Smooth muscle cell (in vitro differentiated cells): ENCODE data around the gene RHOBTB1. TPM values are rescaled to one million over a fixed set of nuclear protein-coding genes. Genes with fewer than 3 reads are reported as not detected.

Experiments used
- DNase-seq: peaks from one replicate; lab custom pipeline; 2025; ENCODE audit not compliant: unreplicated experiment; lab: John Stamatoyannopoulos, UW
- H2AFZ ChIP-seq: fragments of 200-600 bp; sonication (generic); 2 replicates; pipeline ENCODE4 v1.6.0; 2016; ENCODE audit warnings: antibody characterized with exemption, low read depth, mild to moderate bottlenecking
- H3F3A ChIP-seq: fragments of 200-600 bp; sonication (generic); 2 replicates; pipeline ENCODE4 v1.6.0; 2017; ENCODE audit warnings: antibody characterized with exemption, low read depth
- H3K27ac ChIP-seq: fragments of 200-600 bp; sonication (generic); 2 replicates; pipeline ENCODE4 v1.5.1; 2016; ENCODE audit warnings: low read depth, mild to moderate bottlenecking
- H3K27me3 ChIP-seq: fragments of 200-600 bp; sonication (generic); 2 replicates; pipeline ENCODE4 v1.6.1; 2016; ENCODE audit warnings: low read depth, mild to moderate bottlenecking
- H3K36me3 ChIP-seq: fragments of 200-600 bp; sonication (generic); 2 replicates; pipeline ENCODE4 v1.5.1; 2016; ENCODE audit warnings: low read depth
- H3K4me1 ChIP-seq: fragments of 200-600 bp; sonication (generic); 2 replicates; pipeline ENCODE4 v1.5.1; 2016; ENCODE audit warnings: low read depth
- H3K4me2 ChIP-seq: fragments of 200-600 bp; sonication (generic); 2 replicates; pipeline ENCODE4 v1.6.0; 2016; ENCODE audit warnings: mild to moderate bottlenecking
- H3K4me3 ChIP-seq: fragments of 200-600 bp; sonication (generic); 2 replicates; pipeline ENCODE4 v1.5.1; 2016; ENCODE audit warnings: mild to moderate bottlenecking
- H3K79me2 ChIP-seq: fragments of 200-600 bp; sonication (generic); 2 replicates; pipeline ENCODE4 v1.6.0; 2016; ENCODE audit warnings: low read depth, mild to moderate bottlenecking
- H3K9ac ChIP-seq: fragments of 200-600 bp; sonication (generic); 2 replicates; pipeline ENCODE4 v1.6.0; 2016; ENCODE audit warnings: low read depth
- H3K9me3 ChIP-seq: fragments of 200-600 bp; sonication (generic); replicated peaks from 2 replicates; pipeline ENCODE4 v1.5.1; 2016; ENCODE audit warnings: low read depth
- H4K20me1 ChIP-seq: fragments of 200-600 bp; sonication (generic); 2 replicates; pipeline ENCODE4 v1.6.0; 2016; ENCODE audit warnings: low read depth
- WGBS: methylation state at CpG from one replicate; pipeline ENCODE4 v1.1.7; 2016; ENCODE audit warnings: low lambda C conversion rate; 5-methylcytosine and 5-hydroxymethylcytosine counted together
- polyA plus RNA-seq: library from polyadenylated mRNA; unstranded; fragments of >200 nt; fragmentation: Nextera tagmentation; extraction: Ambion mirVana; gene quantifications from 2 replicates; pipeline ENCODE4 v1.2.1, GENCODE V29; 2016
- total RNA-seq: library from RNA; depleted of rRNA; stranded (reverse); fragments of >200 nt; gene quantifications from 2 replicates; pipeline ENCODE4 v1.2.3, GENCODE V29; 2014
- TF ChIP-seq, protein P1 (sequence below): fragments of 200-600 bp; sonication (generic); IDR thresholded peaks from 2 replicates; pipeline ENCODE4 v1.5.1; 2017; ENCODE audit warnings: borderline replicate concordance, mild to moderate bottlenecking, antibody characterized with exemption; ENCODE audit not compliant: insufficient read depth, poor library complexity, severe bottlenecking

Gene RHOBTB1
- total and polyA plus RNA-seq, 2 experiments from 2014 or later = 33.7 to 49.1 TPM

DNA sequence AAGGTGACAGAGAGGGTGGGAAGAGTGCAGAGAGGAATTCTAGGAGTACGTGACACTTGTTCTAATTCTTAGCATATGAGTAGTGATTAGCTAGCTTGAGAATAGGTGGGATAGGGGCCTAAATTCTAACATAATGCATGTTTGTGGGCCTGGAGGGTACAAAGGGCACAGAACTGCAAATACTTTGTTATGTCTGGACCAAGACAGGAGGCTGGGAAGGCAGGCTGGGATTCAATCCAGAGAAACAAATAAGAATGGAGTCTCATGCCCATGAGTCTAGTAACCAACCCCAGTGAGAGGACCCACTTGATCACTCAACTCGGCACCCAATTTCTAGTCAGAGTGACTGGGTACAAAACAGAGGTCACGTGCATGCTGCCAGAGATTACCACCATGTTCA is 40.9 kb downstream of the RHOBTB1 start:
- WGBS = 95% methylated on average over 3 of the region's 3 CpGs
- H4K20me1 ChIP-seq = no peaks in the 10 kb centered on the region
- peaks cover 4% of the 10 kb centered on the region for H3K79me2 ChIP-seq
- no peak overlapping the region for H3K27ac ChIP-seq
- no peak overlapping the region for H3K4me3 ChIP-seq
- no peak overlapping the region for H2AFZ ChIP-seq
- no peaks in the 10 kb centered on the region for H3K27me3 ChIP-seq
- H3K4me1 ChIP-seq = no peaks in the 10 kb centered on the region
- H3K9ac ChIP-seq = no peak overlapping the region
- TF ChIP-seq, protein P1, sequence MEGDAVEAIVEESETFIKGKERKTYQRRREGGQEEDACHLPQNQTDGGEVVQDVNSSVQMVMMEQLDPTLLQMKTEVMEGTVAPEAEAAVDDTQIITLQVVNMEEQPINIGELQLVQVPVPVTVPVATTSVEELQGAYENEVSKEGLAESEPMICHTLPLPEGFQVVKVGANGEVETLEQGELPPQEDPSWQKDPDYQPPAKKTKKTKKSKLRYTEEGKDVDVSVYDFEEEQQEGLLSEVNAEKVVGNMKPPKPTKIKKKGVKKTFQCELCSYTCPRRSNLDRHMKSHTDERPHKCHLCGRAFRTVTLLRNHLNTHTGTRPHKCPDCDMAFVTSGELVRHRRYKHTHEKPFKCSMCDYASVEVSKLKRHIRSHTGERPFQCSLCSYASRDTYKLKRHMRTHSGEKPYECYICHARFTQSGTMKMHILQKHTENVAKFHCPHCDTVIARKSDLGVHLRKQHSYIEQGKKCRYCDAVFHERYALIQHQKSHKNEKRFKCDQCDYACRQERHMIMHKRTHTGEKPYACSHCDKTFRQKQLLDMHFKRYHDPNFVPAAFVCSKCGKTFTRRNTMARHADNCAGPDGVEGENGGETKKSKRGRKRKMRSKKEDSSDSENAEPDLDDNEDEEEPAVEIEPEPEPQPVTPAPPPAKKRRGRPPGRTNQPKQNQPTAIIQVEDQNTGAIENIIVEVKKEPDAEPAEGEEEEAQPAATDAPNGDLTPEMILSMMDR = no peak
- no peaks in the 10 kb centered on the region for H3K9me3 ChIP-seq
- no peak for DNase-seq
- no peaks in the 10 kb centered on the region for H3F3A ChIP-seq
- H3K4me2 ChIP-seq = no peak overlapping the region
- peaks cover 4% of the 10 kb centered on the region for H3K36me3 ChIP-seq

GRCh38 chr10:60901561-60902235 is 42.3 kb downstream of the RHOBTB1 start:
- H3K9me3 ChIP-seq = no peaks in the 10 kb centered on the region
- H3F3A ChIP-seq = no peaks in the 10 kb centered on the region
- TF ChIP-seq, protein P1 = no peak
- H3K4me2 ChIP-seq = no peak overlapping the region
- no peak overlapping the region for H3K9ac ChIP-seq
- H3K79me2 ChIP-seq = peaks cover 4% of the 10 kb centered on the region
- WGBS = 98% methylated on average over 6 of the region's 6 CpGs
- H3K4me3 ChIP-seq = no peak overlapping the region
- no peaks in the 10 kb centered on the region for H4K20me1 ChIP-seq
- no peaks in the 10 kb centered on the region for H3K27me3 ChIP-seq
- DNase-seq = no peak
- H3K4me1 ChIP-seq = no peaks in the 10 kb centered on the region
- no peak overlapping the region for H2AFZ ChIP-seq
- no peak overlapping the region for H3K27ac ChIP-seq
- H3K36me3 ChIP-seq = peaks cover 4% of the 10 kb centered on the region

GRCh38 chr10:60899266-60899665 is 44.7 kb downstream of the RHOBTB1 start:
- H3K4me1 ChIP-seq = no peaks in the 10 kb centered on the region
- H3K79me2 ChIP-seq = peaks cover 4% of the 10 kb centered on the region
- WGBS = 93% methylated on average over 7 of the region's 7 CpGs
- H3K27ac ChIP-seq = no peak overlapping the region
- no peak overlapping the region for H3K4me2 ChIP-seq
- H3K9me3 ChIP-seq = no peaks in the 10 kb centered on the region
- H2AFZ ChIP-seq = no peak overlapping the region
- no peaks in the 10 kb centered on the region for H4K20me1 ChIP-seq
- no peak for DNase-seq
- no peak overlapping the region for H3K4me3 ChIP-seq
- peaks cover 4% of the 10 kb centered on the region for H3K36me3 ChIP-seq
- H3K27me3 ChIP-seq = no peaks in the 10 kb centered on the region
- H3K9ac ChIP-seq = no peak overlapping the region
- TF ChIP-seq, protein P1 = no peak
- no peaks in the 10 kb centered on the region for H3F3A ChIP-seq

GRCh38 chr10:60898321-60898720 is 45.7 kb downstream of the RHOBTB1 start:
- DNase-seq = no peak
- TF ChIP-seq, protein P1 = no peak
- Histone ChIP-seq H3K9me3 (no peaks in the 10 kb centered on the region), H3K9ac (no peak overlapping the region), H2AFZ (no peak overlapping the region), H3K27me3 (no peaks in the 10 kb centered on the region), H3K4me1 (no peaks in the 10 kb centered on the region), H3K79me2 (peaks cover 4% of the 10 kb centered on the region), H4K20me1 (no peaks in the 10 kb centered on the region), H3K4me2 (no peak overlapping the region), H3K4me3 (no peak overlapping the region), H3K36me3 (peaks cover 4% of the 10 kb centered on the region), H3F3A (no peaks in the 10 kb centered on the region), H3K27ac (no peak overlapping the region)
- 82% methylated on average over 5 of the region's 5 CpGs for WGBS
